ENCODE results near the gene TMED1.
A peak's percentile ranks its signal among the peaks of the same experiment; 100 is the strongest.

The TMED1 gene

DNA sequence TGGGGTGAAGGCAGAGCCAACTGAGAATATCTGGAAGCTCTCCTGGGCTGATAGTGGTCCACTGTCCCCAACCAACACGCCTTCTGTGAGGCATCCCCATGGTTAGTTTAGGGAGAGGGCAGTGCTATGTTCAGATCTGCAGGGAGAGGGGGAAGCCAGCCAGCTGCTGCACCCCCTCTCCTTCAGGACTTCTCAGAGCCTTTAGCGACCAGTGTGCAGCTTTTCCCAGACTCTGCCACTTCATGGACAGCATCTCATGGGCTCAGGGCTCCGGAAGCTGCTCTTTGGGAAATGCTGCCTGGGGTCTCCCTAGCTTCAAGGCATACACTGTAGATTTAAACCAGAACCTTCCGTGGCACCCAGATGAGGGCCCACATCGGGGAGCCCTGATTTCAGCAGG lies 33.5 kb downstream of the TMED1 start:
- DNase-seq (ENCODE audit: low spot score), result no peak
- TF ChIP-seq, protein P1, sequence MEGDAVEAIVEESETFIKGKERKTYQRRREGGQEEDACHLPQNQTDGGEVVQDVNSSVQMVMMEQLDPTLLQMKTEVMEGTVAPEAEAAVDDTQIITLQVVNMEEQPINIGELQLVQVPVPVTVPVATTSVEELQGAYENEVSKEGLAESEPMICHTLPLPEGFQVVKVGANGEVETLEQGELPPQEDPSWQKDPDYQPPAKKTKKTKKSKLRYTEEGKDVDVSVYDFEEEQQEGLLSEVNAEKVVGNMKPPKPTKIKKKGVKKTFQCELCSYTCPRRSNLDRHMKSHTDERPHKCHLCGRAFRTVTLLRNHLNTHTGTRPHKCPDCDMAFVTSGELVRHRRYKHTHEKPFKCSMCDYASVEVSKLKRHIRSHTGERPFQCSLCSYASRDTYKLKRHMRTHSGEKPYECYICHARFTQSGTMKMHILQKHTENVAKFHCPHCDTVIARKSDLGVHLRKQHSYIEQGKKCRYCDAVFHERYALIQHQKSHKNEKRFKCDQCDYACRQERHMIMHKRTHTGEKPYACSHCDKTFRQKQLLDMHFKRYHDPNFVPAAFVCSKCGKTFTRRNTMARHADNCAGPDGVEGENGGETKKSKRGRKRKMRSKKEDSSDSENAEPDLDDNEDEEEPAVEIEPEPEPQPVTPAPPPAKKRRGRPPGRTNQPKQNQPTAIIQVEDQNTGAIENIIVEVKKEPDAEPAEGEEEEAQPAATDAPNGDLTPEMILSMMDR (IDR thresholded peaks at IDR 0.05; ENCODE audit: extremely low read depth, missing control alignments), result no peak

DNA sequence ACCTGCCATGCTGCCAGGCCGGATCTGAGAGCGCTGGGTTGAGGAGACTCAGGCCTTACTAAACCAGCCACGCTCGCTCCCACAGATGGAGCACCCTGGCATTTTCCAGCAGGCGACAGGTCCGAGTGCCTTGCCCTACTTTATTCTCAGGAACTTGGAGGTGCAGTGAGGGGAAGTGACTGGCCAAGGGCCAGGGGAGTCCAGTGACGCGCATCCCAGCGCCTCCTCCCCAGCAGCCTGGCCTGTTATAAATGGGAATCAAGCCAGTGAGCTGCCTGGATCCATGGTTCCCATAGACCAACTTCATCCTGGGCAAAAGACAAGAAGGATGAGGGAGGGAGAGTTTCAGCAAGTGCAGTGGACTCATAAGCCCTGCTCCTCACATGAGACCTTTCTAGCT lies 35.5 kb downstream of the TMED1 start:
- DNase-seq (ENCODE audit: low spot score), result no peak
- TF ChIP-seq, protein P1 (IDR thresholded peaks at IDR 0.05; ENCODE audit: extremely low read depth, missing control alignments), result no peak

DNA sequence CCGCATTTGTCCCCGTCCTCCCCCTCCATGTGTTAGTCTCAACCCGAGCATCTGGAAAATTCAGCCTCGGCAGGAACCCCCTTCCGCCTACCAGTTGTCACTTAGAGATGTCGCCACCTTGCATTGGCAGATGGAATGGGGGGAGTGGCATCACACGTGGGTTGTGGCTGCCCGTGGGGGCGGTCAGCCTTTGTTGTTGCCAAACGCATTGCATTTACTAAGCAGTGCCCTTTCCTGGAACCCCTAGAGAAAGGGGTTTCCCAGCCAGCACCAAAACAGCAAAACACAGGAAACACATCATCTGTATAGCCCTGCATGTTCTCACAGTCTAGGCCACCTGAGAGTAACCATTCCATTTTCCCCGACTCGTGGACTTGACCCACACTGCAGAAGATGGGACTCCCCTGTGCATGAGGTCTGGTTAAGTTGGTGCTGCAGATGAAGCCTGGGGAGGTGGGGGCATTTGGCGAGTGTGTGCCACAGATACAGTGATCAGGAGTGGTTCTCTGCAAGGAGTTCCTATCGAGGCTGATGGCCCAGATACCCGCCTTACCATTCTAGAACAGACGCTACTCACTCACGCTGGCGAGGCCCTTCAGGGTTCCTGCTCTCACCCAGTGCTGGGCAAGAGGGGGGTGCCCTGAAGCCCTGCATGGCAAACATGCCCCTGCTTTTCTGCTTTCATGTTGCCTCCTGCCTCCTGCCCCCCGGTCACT lies 38.3 kb downstream of the TMED1 start:
- DNase-seq (ENCODE audit: low spot score), result peak; percentile 79
- TF ChIP-seq, protein P1 (IDR thresholded peaks at IDR 0.05; ENCODE audit: extremely low read depth, missing control alignments), result no peak

DNA sequence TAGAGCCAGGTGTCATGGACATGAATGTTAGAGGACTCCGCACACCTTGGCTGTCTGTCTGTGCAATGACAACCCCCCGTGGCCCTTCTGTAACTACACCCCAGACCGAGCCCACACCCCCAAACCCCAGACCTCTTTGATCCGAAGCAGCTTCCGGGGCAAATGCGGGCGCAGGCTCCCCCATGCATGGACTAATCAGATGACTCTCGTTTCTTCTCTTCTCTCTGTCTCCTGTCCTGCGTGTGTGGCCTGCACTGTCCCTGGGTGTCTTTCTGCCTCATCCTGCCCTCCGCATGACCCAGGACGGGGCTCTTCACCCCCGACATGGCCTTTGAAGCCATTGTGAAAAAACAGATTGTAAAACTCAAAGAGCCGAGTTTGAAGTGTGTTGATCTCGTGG lies 38.9 kb downstream of the TMED1 start:
- TF ChIP-seq, protein P1 (IDR thresholded peaks at IDR 0.05; ENCODE audit: extremely low read depth, missing control alignments), result no peak
- no peak for DNase-seq (ENCODE audit: low spot score)

DNA sequence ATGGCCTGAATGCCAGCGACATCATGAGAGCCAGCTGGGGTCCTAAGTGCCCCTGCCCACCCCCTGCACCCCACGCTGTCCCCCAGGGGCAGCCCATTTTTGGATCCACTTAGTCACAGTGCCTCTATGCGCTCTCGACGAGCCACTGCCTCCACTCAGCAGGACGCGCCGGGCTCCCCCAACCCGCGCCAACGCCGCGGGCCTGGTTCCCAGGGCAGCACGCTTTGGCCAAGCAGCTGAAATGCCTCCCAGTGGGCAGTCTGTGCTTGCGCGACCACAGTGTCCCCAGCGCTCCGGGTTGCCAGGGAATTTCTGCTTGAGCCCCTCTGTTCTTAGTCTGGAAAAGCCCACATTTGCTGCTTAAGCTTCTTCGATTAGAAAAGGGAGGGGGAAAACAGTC lies 39.4 kb downstream of the TMED1 start:
- TF ChIP-seq, protein P1 (IDR thresholded peaks at IDR 0.05; ENCODE audit: extremely low read depth, missing control alignments), result no peak
- no peak for DNase-seq (ENCODE audit: low spot score)

DNA sequence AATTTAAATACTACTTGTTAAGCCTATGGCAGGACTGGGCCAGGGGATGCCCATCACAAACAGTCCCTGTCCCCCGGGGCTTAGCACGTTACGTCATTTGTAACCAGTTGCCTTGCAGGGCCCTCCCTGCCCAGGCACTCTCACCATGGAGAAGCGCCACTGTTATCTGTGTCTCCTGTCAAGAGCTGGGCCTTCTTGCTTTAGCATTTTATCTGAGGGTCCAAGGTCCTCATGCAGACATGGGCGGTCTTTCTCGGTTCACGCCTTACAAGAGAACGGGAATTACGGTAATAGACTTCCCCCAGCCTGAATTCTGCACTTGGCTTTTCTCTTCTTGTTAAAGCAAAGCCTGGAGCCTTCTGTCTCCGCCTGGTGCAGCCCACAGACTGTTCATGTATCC lies 46.1 kb downstream of the TMED1 start:
- TF ChIP-seq, protein P1 (IDR thresholded peaks at IDR 0.05; ENCODE audit: extremely low read depth, missing control alignments), result no peak
- DNase-seq (ENCODE audit: low spot score), result no peak

DNA sequence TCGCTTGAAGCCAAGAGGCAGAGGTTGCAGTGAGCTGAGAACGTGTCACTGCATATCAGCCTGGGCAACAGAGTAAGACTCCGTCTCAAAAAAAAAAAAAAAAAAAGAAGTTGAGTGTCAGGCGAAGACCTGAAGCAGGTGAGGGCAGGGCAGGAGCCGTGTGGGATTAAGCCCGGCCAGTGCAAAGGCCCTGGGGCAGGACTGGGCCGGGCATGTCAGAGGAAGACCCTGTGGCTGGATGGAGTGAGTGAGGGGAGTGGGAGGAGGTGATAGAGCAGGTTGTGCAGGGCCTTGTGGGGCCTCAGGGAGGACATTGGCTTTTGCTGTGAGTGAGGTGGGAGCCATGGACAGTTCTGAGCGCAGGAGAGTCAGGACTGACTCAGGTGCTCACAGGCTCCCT lies 47.9 kb downstream of the TMED1 start:
- no peak for DNase-seq (ENCODE audit: low spot score)
- TF ChIP-seq, protein P1 (IDR thresholded peaks at IDR 0.05; ENCODE audit: extremely low read depth, missing control alignments), result no peak

Measured in GM20000 (cell line).